ENCODE measurements around the gene HES6. TPM values are rescaled to one million over a fixed set of nuclear protein-coding genes. Genes with fewer than 3 reads are reported as not detected.

HES6 gene
- total and polyA plus RNA-seq, 9 donors: 0.33 to 12.4 (median 2.0) TPM

- Histone ChIP-seq H3K27ac (no peak overlapping the region), H3K4me1 (ENCODE audit: insufficient read depth) (peaks cover 7% of the 10 kb centered on the region), H3K9me3 (no peaks in the 10 kb centered on the region), H3K36me3 (no peaks in the 10 kb centered on the region), H3K4me3 (peak overlapping the region; percentile 37), H3K27me3 (no peaks in the 10 kb centered on the region)
- intact Hi-C loops (cut with DNase I): no loop called here
- WGBS, 3 donors: 76 to 85% (median 78%) methylated on average over 5 of the region's 5 CpGs
- TF ChIP-seq EP300 (IDR thresholded peaks at IDR 0.05): no peak
- TF ChIP-seq POLR2A (IDR thresholded peaks at IDR 0.05): no peak
- TF ChIP-seq CTCF (IDR thresholded peaks at IDR 0.05): no peak
- no peak for DNase-seq
These were observed 9.1 kb downstream of the HES6 start for GRCh38 chr2:238230699-238231098.

GRCh38 chr2:238228700-238229099 is 11.1 kb downstream of the HES6 start:
- Histone ChIP-seq H3K27me3 (no peaks in the 10 kb centered on the region), H3K4me3 (no peak overlapping the region), H3K27ac (no peak overlapping the region), H3K36me3 (no peaks in the 10 kb centered on the region), H3K9me3 (no peaks in the 10 kb centered on the region), H3K4me1 (ENCODE audit: insufficient read depth) (peaks cover 3% of the 10 kb centered on the region)
- 48 to 65% (median 54%) methylated on average over 4 of the region's 4 CpGs for WGBS, 3 donors
- no peak for TF ChIP-seq EP300 (IDR thresholded peaks at IDR 0.05)
- TF ChIP-seq CTCF (IDR thresholded peaks at IDR 0.05): no peak
- TF ChIP-seq POLR2A (IDR thresholded peaks at IDR 0.05): no peak
- intact Hi-C loops (cut with DNase I): no loop called here
- DNase-seq: no peak

GRCh38 chr2:238227587-238228032 is 12.2 kb downstream of the HES6 start:
- Histone ChIP-seq H3K27ac (no peak overlapping the region), H3K4me3 (no peak overlapping the region), H3K9me3 (no peaks in the 10 kb centered on the region), H3K27me3 (no peaks in the 10 kb centered on the region), H3K4me1 (ENCODE audit: insufficient read depth) (peaks cover 3% of the 10 kb centered on the region), H3K36me3 (no peaks in the 10 kb centered on the region)
- TF ChIP-seq POLR2A (IDR thresholded peaks at IDR 0.05): no peak
- TF ChIP-seq EP300 (IDR thresholded peaks at IDR 0.05): no peak
- TF ChIP-seq CTCF (IDR thresholded peaks at IDR 0.05): no peak
- no peak for DNase-seq
- 87 to 92% (median 91%) methylated on average over 11 of the region's 11 CpGs for WGBS, 3 donors
- intact Hi-C loops (cut with DNase I): no loop called here

GRCh38 chr2:238226698-238227586 is 12.9 kb downstream of the HES6 start:
- Histone ChIP-seq H3K4me1 (ENCODE audit: insufficient read depth) (peaks cover 3% of the 10 kb centered on the region), H3K4me3 (no peak overlapping the region), H3K27ac (no peak overlapping the region)

More at GRCh38 chr2:238226698-238227586, 12.9 kb downstream of the HES6 start:
- 86 to 97% (median 92%) methylated on average over 8 of the region's 8 CpGs for WGBS, 3 donors
- intact Hi-C loops (cut with DNase I): no loop called here
- no peak for DNase-seq
- Histone ChIP-seq H3K9me3 (no peaks in the 10 kb centered on the region), H3K27me3 (no peaks in the 10 kb centered on the region), H3K36me3 (no peaks in the 10 kb centered on the region)
- no peak for TF ChIP-seq POLR2A (IDR thresholded peaks at IDR 0.05)
- no peak for TF ChIP-seq EP300 (IDR thresholded peaks at IDR 0.05)
- no peak for TF ChIP-seq CTCF (IDR thresholded peaks at IDR 0.05)
